Measurements from ENCODE around the gene MOCOS. TPM values are rescaled to one million over a fixed set of nuclear protein-coding genes. Genes with fewer than 3 reads are reported as not detected.

The MOCOS gene
- total RNA-seq, 1 donor from 2014 or later: 5.0 TPM

- peaks cover 17% of the 10 kb centered on the region for H3K4me1 ChIP-seq
- H3K4me3 ChIP-seq: no peak overlapping the region
- no peak for TF ChIP-seq CTCF (IDR thresholded peaks at IDR 0.05)
- H3K9me3 ChIP-seq: no peaks in the 10 kb centered on the region
- H3K27me3 ChIP-seq: peaks cover 52% of the 10 kb centered on the region
- ATAC-seq (no peak), DNase-seq (no peak)
- H3K27ac ChIP-seq: no peak overlapping the region
- H3K36me3 ChIP-seq: no peaks in the 10 kb centered on the region
- intact Hi-C loops (cut with DNase I): no loop called here
Observed at GRCh38 chr18:36300211-36300610, 112.9 kb downstream of the MOCOS start.

- Histone ChIP-seq H3K4me1 (peaks cover 13% of the 10 kb centered on the region), H3K9me3 (no peaks in the 10 kb centered on the region), H3K27me3 (peaks cover 38% of the 10 kb centered on the region), H3K36me3 (no peaks in the 10 kb centered on the region), H3K4me3 (no peak overlapping the region), H3K27ac (no peak overlapping the region)
- no peak for DNase-seq
- ATAC-seq: no peak
- intact Hi-C loops (cut with DNase I): no loop called here
- TF ChIP-seq CTCF (IDR thresholded peaks at IDR 0.05): no peak
Observed at GRCh38 chr18:36301884-36302283, 114.6 kb downstream of the MOCOS start.

GRCh38 chr18:36302676-36303075 lies 115.4 kb downstream of the MOCOS start:
- intact Hi-C loops (cut with DNase I): no loop called here
- Histone ChIP-seq H3K9me3 (no peaks in the 10 kb centered on the region), H3K27ac (no peak overlapping the region), H3K36me3 (no peaks in the 10 kb centered on the region), H3K4me3 (no peak overlapping the region), H3K4me1 (peaks cover 9% of the 10 kb centered on the region), H3K27me3 (peaks cover 35% of the 10 kb centered on the region)
- ATAC-seq (no peak), DNase-seq (no peak)
- TF ChIP-seq CTCF (IDR thresholded peaks at IDR 0.05): no peak

- no peak for TF ChIP-seq CTCF (IDR thresholded peaks at IDR 0.05)
- no peak overlapping the region for H3K4me3 ChIP-seq
- no peak overlapping the region for H3K27ac ChIP-seq
- DNase-seq: no peak
- no peaks in the 10 kb centered on the region for H3K36me3 ChIP-seq
- intact Hi-C loops (cut with DNase I): no loop called here
- ATAC-seq: no peak
- H3K4me1 ChIP-seq: peaks cover 3% of the 10 kb centered on the region
- H3K9me3 ChIP-seq: no peaks in the 10 kb centered on the region
- H3K27me3 ChIP-seq: peaks cover 28% of the 10 kb centered on the region
Observed at GRCh38 chr18:36303211-36303844, 116.0 kb downstream of the MOCOS start.

GRCh38 chr18:36304723-36305122 lies 117.4 kb downstream of the MOCOS start:
- Histone ChIP-seq H3K27me3 (peaks cover 14% of the 10 kb centered on the region), H3K4me1 (no peaks in the 10 kb centered on the region)
- no peak for TF ChIP-seq CTCF (IDR thresholded peaks at IDR 0.05)

GRCh38 chr18:36305375-36305774 lies 118.1 kb downstream of the MOCOS start:
- Histone ChIP-seq H3K9me3 (no peaks in the 10 kb centered on the region), H3K4me1 (no peaks in the 10 kb centered on the region), H3K27ac (no peak overlapping the region), H3K27me3 (peaks cover 8% of the 10 kb centered on the region), H3K36me3 (no peaks in the 10 kb centered on the region), H3K4me3 (no peak overlapping the region)
- intact Hi-C loops (cut with DNase I): no loop called here
- no peak for DNase-seq
- ATAC-seq: no peak
- TF ChIP-seq CTCF (IDR thresholded peaks at IDR 0.05): no peak

More at GRCh38 chr18:36304723-36305122, 117.4 kb downstream of the MOCOS start:
- DNase-seq (no peak), ATAC-seq (no peak)
- Histone ChIP-seq H3K36me3 (no peaks in the 10 kb centered on the region), H3K4me3 (no peak overlapping the region), H3K9me3 (no peaks in the 10 kb centered on the region), H3K27ac (no peak overlapping the region)
- intact Hi-C loops (cut with DNase I): no loop called here

Measured in upper lobe of right lung (tissue), 1 donor.